Endodermal cell (in vitro differentiated cells): ENCODE data around the gene SLC12A8. TPM values are rescaled to one million over a fixed set of nuclear protein-coding genes. Genes with fewer than 3 reads are reported as not detected.

Experiments used
- DNase-seq: peaks from one replicate; pipeline ENCODE4 v3.0.0-alpha.2; 2017
- H3K27ac ChIP-seq: 2 replicates; pipeline ENCODE4 v1.5.1; 2013; ENCODE audit warnings: mild to moderate bottlenecking, low read depth, low read length, moderate library complexity
- H3K27me3 ChIP-seq: 2 replicates; pipeline ENCODE4 v1.6.1; 2013; ENCODE audit warnings: mild to moderate bottlenecking, low read length, moderate library complexity; ENCODE audit not compliant: insufficient read depth, control insufficient read depth, poor library complexity, severe bottlenecking
- H3K36me3 ChIP-seq: 2 replicates; pipeline ENCODE4 v1.7.0; 2013; ENCODE audit warnings: mild to moderate bottlenecking, low read length, moderate library complexity; ENCODE audit not compliant: control insufficient read depth, insufficient read depth
- H3K4me1 ChIP-seq: one replicate; pipeline ENCODE4 v1.7.0; 2013; ENCODE audit warnings: low read length; ENCODE audit not compliant: control insufficient read depth, insufficient read depth
- H3K4me3 ChIP-seq: 2 replicates; pipeline ENCODE4 v1.5.1; 2013; ENCODE audit warnings: mild to moderate bottlenecking, low read length, moderate library complexity
- H3K9ac ChIP-seq: 2 replicates; pipeline ENCODE4 v1.6.1; 2013; ENCODE audit warnings: mild to moderate bottlenecking, low read length, moderate library complexity; ENCODE audit not compliant: poor library complexity, severe bottlenecking; ENCODE audit errors: extremely low read depth
- H3K9me3 ChIP-seq: 2 replicates; pipeline ENCODE4 v1.6.1; 2013; ENCODE audit warnings: mild to moderate bottlenecking, low read length, moderate library complexity; ENCODE audit not compliant: control insufficient read depth
- H3K27ac Mint-ChIP-seq: 2 replicates; pipeline ENCODE4 v1.8.0; 2020; ENCODE audit warnings: mixed read lengths
- H3K27me3 Mint-ChIP-seq: 2 replicates; pipeline ENCODE4 v1.8.0; 2021; ENCODE audit warnings: mild to moderate bottlenecking, mixed read lengths; ENCODE audit not compliant: insufficient read depth
- H3K36me3 Mint-ChIP-seq: 2 replicates; pipeline ENCODE4 v1.8.0; 2020; ENCODE audit warnings: low read depth, mixed read lengths
- H3K4me1 Mint-ChIP-seq: 2 replicates; pipeline ENCODE4 v1.8.0; 2020; ENCODE audit warnings: mixed read lengths
- H3K4me3 Mint-ChIP-seq: 2 replicates; pipeline ENCODE4 v1.8.0; 2020; ENCODE audit warnings: mild to moderate bottlenecking, moderate library complexity, mixed read lengths
- H3K9me3 Mint-ChIP-seq: 2 replicates; pipeline ENCODE4 v1.8.0; 2020; ENCODE audit warnings: mild to moderate bottlenecking, mixed read lengths
- CTCF ChIP-seq: fragments of 200-600 bp; sonication (generic); conservative IDR thresholded peaks from 2 replicates; pipeline ENCODE4 v1.5.0; 2021; ENCODE audit warnings: antibody characterized with exemption, mild to moderate bottlenecking
- WGBS, 2 experiments: methylation state at CpG; one replicate each; pipeline versions ENCODE4 v1.1.5 to v1.1.7; 2013; ENCODE audit warnings: missing lambda C conversion rate in 2 of 2, mixed read lengths in 1 of 2; ENCODE audit not compliant: insufficient coverage in 1 of 2, insufficient read length in 1 of 2; 5-methylcytosine and 5-hydroxymethylcytosine counted together
- total RNA-seq, 2 donors: library from RNA; stranded (reverse); fragmentation: NEBNext Ultra II Directional in 1 of 2; extraction: Animal tissue kit (Norgen Biotek cat#: 25700) in 1 of 2; gene quantifications; 2 replicates in 1 of 2; 3 replicates in 1 of 2; pipeline ENCODE4 v1.2.1, GENCODE V29; 2021

SLC12A8 gene
- total RNA-seq, 2 donors from 2014 or later, result 17.3 to 18.6 TPM

GRCh38 chr3:125080077-125080476 is 132.5 kb downstream of the SLC12A8 start:
- no peak overlapping the region for H3K27ac ChIP-seq
- H3K9me3 ChIP-seq, result no peaks in the 10 kb centered on the region
- Mint-ChIP-seq H3K36me3 (peaks cover 23% of the 10 kb centered on the region), H3K4me3 (no peak overlapping the region), H3K4me1 (peaks cover 15% of the 10 kb centered on the region), H3K9me3 (no peaks in the 10 kb centered on the region), H3K27ac (no peak overlapping the region), H3K27me3 (no peaks in the 10 kb centered on the region)
- WGBS, 2 experiments, result 91 to 93% methylated on average over 1 of the region's 1 CpG
- peaks cover 6% of the 10 kb centered on the region for H3K4me1 ChIP-seq
- H3K27me3 ChIP-seq, result no peaks in the 10 kb centered on the region
- no peak overlapping the region for H3K9ac ChIP-seq
- no peaks in the 10 kb centered on the region for H3K36me3 ChIP-seq
- no peak overlapping the region for H3K4me3 ChIP-seq
- TF ChIP-seq CTCF, result no peak
- DNase-seq, result no peak

GRCh38 chr3:125079675-125080045 is 132.9 kb downstream of the SLC12A8 start:
- 87 to 92% methylated on average over 1 of the region's 1 CpG for WGBS, 2 experiments

GRCh38 chr3:125078951-125079674 is 133.4 kb downstream of the SLC12A8 start:
- H3K27me3 ChIP-seq, result no peaks in the 10 kb centered on the region
- H3K27me3 Mint-ChIP-seq, result no peaks in the 10 kb centered on the region
- H3K4me3 Mint-ChIP-seq, result no peak overlapping the region
- no peaks in the 10 kb centered on the region for H3K9me3 Mint-ChIP-seq
- H3K9ac ChIP-seq, result no peak overlapping the region
- no peaks in the 10 kb centered on the region for H3K9me3 ChIP-seq
- H3K4me1 Mint-ChIP-seq, result peaks cover 17% of the 10 kb centered on the region
- no peak overlapping the region for H3K4me3 ChIP-seq
- H3K27ac ChIP-seq, result no peak overlapping the region
- no peak for DNase-seq
- no peak for TF ChIP-seq CTCF
- WGBS, 2 experiments, result 93 to 98% methylated on average over 5 to 6 of the region's 6 CpGs
- H3K36me3 Mint-ChIP-seq, result peaks cover 23% of the 10 kb centered on the region
- no peak overlapping the region for H3K27ac Mint-ChIP-seq
- peaks cover 6% of the 10 kb centered on the region for H3K4me1 ChIP-seq
- no peaks in the 10 kb centered on the region for H3K36me3 ChIP-seq

More at GRCh38 chr3:125079675-125080045, 132.9 kb downstream of the SLC12A8 start:
- Histone ChIP-seq H3K27ac (no peak overlapping the region), H3K4me1 (peaks cover 6% of the 10 kb centered on the region), H3K27me3 (no peaks in the 10 kb centered on the region), H3K36me3 (no peaks in the 10 kb centered on the region), H3K9me3 (no peaks in the 10 kb centered on the region), H3K9ac (no peak overlapping the region), H3K4me3 (no peak overlapping the region)
- Mint-ChIP-seq H3K27me3 (no peaks in the 10 kb centered on the region), H3K4me1 (peaks cover 17% of the 10 kb centered on the region), H3K9me3 (no peaks in the 10 kb centered on the region), H3K27ac (no peak overlapping the region), H3K4me3 (no peak overlapping the region), H3K36me3 (peaks cover 23% of the 10 kb centered on the region)
- TF ChIP-seq CTCF, result no peak
- no peak for DNase-seq
